Spleen (tissue), 11 donors: Measurements from ENCODE around the gene TCF7. TPM values are rescaled to one million over a fixed set of nuclear protein-coding genes. Genes with fewer than 3 reads are reported as not detected.
A peak's percentile ranks its signal among the peaks of the same experiment; 100 is the strongest.

Source experiments
- DNase-seq: peaks from one replicate; pipeline ENCODE4 v3.0.0-alpha.2; 2020
- H3K27ac ChIP-seq, 8 donors: fragments of 200-600 bp; sonication (generic) in 7 of 8; 1 replicate in 4 of 8; 2 replicates in 4 of 8; pipeline versions ENCODE4 v1.5.0 to v1.8.0; 2016 to 2021; ENCODE audit warnings: inconsistent platforms in 4 of 8, mild to moderate bottlenecking in 4 of 8, moderate library complexity in 1 of 8
- H3K27me3 ChIP-seq, 7 donors: fragments of 200-600 bp; sonication (generic) in 6 of 7; replicated peaks in 1 of 7; 1 replicate in 4 of 7; 2 replicates in 3 of 7; pipeline versions ENCODE4 v1.5.0 to v1.8.0; 2016 to 2021; ENCODE audit warnings: inconsistent platforms in 3 of 7, mild to moderate bottlenecking in 1 of 7
- H3K36me3 ChIP-seq, 6 donors: fragments of 200-600 bp; sonication (generic) in 5 of 6; 1 replicate in 4 of 6; 2 replicates in 2 of 6; pipeline versions ENCODE4 v1.5.0 to v1.8.0; 2016 to 2021; ENCODE audit warnings: inconsistent platforms in 2 of 6
- H3K4me1 ChIP-seq, 6 donors: fragments of 200-600 bp; sonication (generic) in 5 of 6; 1 replicate in 3 of 6; 2 replicates in 3 of 6; pipeline versions ENCODE4 v1.5.0 to v1.8.0; 2016 to 2021; ENCODE audit warnings: inconsistent platforms in 3 of 6
- H3K4me3 ChIP-seq, 8 donors: fragments of 200-600 bp; sonication (generic) in 7 of 8; 1 replicate in 4 of 8; 2 replicates in 4 of 8; pipeline versions ENCODE4 v1.5.0 to v1.8.0; 2016 to 2021; ENCODE audit warnings: inconsistent platforms in 4 of 8, mild to moderate bottlenecking in 4 of 8, moderate library complexity in 2 of 8
- H3K9me3 ChIP-seq, 8 donors: fragments of 200-600 bp; sonication (generic) in 7 of 8; 1 replicate in 4 of 8; 2 replicates in 4 of 8; pipeline versions ENCODE4 v1.5.0 to v1.8.0; 2016 to 2021; ENCODE audit warnings: inconsistent platforms in 4 of 8
- POLR2A ChIP-seq, 3 donors: fragments of 450-650 bp; IDR thresholded peaks; one replicate each; pipeline ENCODE4 v1.5.1; 2017; ENCODE audit warnings: antibody characterized with exemption in 3 of 3, mild to moderate bottlenecking in 1 of 3
- POLR2AphosphoS5 ChIP-seq, 3 donors: sonication (generic); formaldehyde crosslinking; IDR thresholded peaks; one replicate each; pipeline ENCODE4 v1.5.1; 2017; ENCODE audit warnings: antibody characterized with exemption in 3 of 3
- WGBS, 5 donors: extraction: QIAGEN DNeasy Blood & Tissue Kit in 3 of 5; methylation state at CpG; one replicate each; pipeline versions ENCODE4 v1.1.5 to v1.1.7; 2013 to 2018; 5-methylcytosine and 5-hydroxymethylcytosine counted together
- intact Hi-C: fragments of 100-400 bp; cut with DNase I; formaldehyde crosslinking; loops from one replicate; pipeline ENCODE4 v1.15.0; 2023; ENCODE audit warnings: low total_unique reads
- polyA plus RNA-seq, 3 donors: library from polyadenylated mRNA; stranded (reverse); fragments of 200-250 nt; gene quantifications; one replicate each; pipeline ENCODE4 v1.2.1, GENCODE V29; 2013
- total RNA-seq, 7 donors: library from RNA; depleted of rRNA in 3 of 7; stranded (reverse); fragments of >200 nt in 3 of 7; fragmentation: NEBNext Ultra II Directional in 4 of 7; extraction: Animal tissue kit (Norgen Biotek cat#: 25700) in 4 of 7; gene quantifications; one replicate each; pipeline versions ENCODE4 v1.1.0 to v1.2.1, GENCODE V29; 2016 to 2021
- TF ChIP-seq, protein P1 (sequence below), 11 experiments: fragments of 200-600 bp in 7 of 11; fragments of 450-650 bp in 4 of 11; sonication (generic) in 4 of 11; IDR thresholded peaks in 8 of 11; conservative IDR thresholded peaks in 3 of 11; 1 replicate in 7 of 11; 2 replicates in 4 of 11; pipeline versions ENCODE4 v1.4.0 to v1.8.0; 2016 to 2021; ENCODE audit warnings: antibody characterized with exemption in 11 of 11, inconsistent platforms in 4 of 11, mild to moderate bottlenecking in 1 of 11
- donor health status: healthy with polysubstance abuse.
- donor health status: DM: no; HTN: no; CAD: no; lungs with moderate emphysema.
- donor health status: DM: no; HTN: no; CAD: no.
- donor health status: Bipolar disorder and iron deficiency.
- donor health status: healthy.
- donor health status: DM: no; HTN: no; CAD: no.
- donor health status: DM: yes; HTN: yes; CAD: no.

TCF7 gene
- total and polyA plus RNA-seq, 10 donors, result 13.7 to 88.3 (median 36.8) TPM

DNA sequence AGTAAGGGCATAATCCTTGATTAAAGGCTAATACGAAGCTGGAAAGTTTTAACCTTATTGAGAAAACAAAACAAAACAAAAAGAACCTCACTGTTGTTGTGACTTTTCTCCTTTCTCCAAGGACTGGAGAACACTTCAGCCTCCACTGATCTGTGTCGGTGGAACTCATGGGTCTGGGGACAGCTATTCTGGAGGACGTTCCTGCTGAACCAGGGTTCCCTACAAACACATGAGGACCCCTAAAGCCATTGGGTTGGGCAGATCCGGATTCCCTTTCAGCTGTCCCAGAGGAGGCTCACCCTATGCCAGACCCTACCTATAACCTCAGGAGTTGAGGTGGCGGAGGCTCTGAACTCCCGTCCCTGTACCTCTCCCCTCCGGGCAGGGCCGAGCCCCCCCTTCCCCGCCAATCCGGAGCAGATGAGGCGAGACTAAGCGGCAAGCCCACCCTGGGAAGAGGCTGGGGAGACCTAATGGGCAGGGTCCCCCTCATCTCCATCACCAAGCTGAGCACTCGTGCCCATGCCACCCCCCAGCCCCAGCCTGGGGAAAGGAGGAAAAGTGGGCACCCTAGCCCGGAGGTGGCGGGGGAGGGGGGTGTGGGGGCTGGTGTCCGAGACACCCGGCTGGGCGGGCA lies 1.6 kb upstream of the TCF7 start:
- TF ChIP-seq, protein P1, sequence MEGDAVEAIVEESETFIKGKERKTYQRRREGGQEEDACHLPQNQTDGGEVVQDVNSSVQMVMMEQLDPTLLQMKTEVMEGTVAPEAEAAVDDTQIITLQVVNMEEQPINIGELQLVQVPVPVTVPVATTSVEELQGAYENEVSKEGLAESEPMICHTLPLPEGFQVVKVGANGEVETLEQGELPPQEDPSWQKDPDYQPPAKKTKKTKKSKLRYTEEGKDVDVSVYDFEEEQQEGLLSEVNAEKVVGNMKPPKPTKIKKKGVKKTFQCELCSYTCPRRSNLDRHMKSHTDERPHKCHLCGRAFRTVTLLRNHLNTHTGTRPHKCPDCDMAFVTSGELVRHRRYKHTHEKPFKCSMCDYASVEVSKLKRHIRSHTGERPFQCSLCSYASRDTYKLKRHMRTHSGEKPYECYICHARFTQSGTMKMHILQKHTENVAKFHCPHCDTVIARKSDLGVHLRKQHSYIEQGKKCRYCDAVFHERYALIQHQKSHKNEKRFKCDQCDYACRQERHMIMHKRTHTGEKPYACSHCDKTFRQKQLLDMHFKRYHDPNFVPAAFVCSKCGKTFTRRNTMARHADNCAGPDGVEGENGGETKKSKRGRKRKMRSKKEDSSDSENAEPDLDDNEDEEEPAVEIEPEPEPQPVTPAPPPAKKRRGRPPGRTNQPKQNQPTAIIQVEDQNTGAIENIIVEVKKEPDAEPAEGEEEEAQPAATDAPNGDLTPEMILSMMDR (IDR thresholded peaks at IDR 0.05 in 8 of 11, conservative IDR thresholded peaks at IDR 0.05 in 3 of 11), result no peak
- TF ChIP-seq POLR2AphosphoS5 (IDR thresholded peaks at IDR 0.05) (no peak), POLR2A (IDR thresholded peaks at IDR 0.05) (no peak)
- WGBS, 5 donors, result 51 to 64% (median 56%) methylated on average over 13 to 18 of the region's 18 CpGs
- H3K4me1 ChIP-seq, result peaks cover 10 to 69% (median 44%) of the 10 kb centered on the region in 6 donors

DNA sequence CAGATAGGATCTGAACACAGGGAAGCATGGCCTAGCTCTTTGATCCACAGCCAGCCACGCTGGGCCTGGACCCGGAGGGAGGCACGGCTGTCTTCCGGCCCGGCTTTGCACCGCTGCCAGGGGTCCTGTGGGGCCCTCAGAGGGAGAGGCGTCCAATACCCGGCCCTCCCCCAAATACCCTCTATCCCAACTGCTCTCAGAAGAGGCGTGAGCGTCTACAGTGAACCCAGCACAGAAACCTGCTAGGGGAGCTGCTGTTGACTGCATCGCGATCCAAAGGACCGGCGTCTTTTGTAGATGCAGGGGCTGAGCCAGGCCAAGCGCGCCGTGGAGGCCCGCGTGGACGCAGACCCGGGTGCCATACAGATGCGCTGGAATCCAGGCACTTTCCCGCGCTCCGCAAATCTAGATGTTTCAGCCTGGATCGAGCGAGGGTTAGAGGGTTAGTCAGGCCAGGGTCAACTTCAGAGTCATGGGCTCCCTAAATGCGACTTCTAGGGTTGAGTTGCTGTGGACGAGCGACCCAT lies 1.1 kb upstream of the TCF7 start:
- H3K4me1 ChIP-seq, result peaks cover 10 to 75% (median 46%) of the 10 kb centered on the region in 6 donors
- no peaks in the 10 kb centered on the region for H3K36me3 ChIP-seq
- intact Hi-C loops, result no loop called here
- TF ChIP-seq, protein P1 (IDR thresholded peaks at IDR 0.05 in 8 of 11, conservative IDR thresholded peaks at IDR 0.05 in 3 of 11), result no peak
- TF ChIP-seq POLR2A (IDR thresholded peaks at IDR 0.05) (no peak), POLR2AphosphoS5 (IDR thresholded peaks at IDR 0.05) (no peak)
- peak overlapping the region; percentile 29 to 91 (median 66) for H3K4me3 ChIP-seq
- peaks cover 0 to 51% (median 17%) of the 10 kb centered on the region in 7 donors for H3K27me3 ChIP-seq
- 10 to 34% (median 12%) methylated on average over 20 to 30 of the region's 30 CpGs for WGBS, 5 donors
- H3K27ac ChIP-seq, result peak overlapping the region in 5 of 8 donors; percentile 55 to 88 (median 80)
- no peaks in the 10 kb centered on the region for H3K9me3 ChIP-seq
- DNase-seq, result no peak

More for the DNA sequence above, 1.6 kb upstream of the TCF7 start:
- Histone ChIP-seq H3K27ac (peak overlapping the region in 2 of 8 donors; percentile 82 to 88), H3K36me3 (no peaks in the 10 kb centered on the region), H3K4me3 (peak overlapping the region in 5 of 8 donors; percentile 60 to 91 (median 70)), H3K27me3 (peaks cover 0 to 51% (median 17%) of the 10 kb centered on the region in 7 donors), H3K9me3 (no peaks in the 10 kb centered on the region)
- no peak for DNase-seq
- intact Hi-C loops, result no loop called here

DNA sequence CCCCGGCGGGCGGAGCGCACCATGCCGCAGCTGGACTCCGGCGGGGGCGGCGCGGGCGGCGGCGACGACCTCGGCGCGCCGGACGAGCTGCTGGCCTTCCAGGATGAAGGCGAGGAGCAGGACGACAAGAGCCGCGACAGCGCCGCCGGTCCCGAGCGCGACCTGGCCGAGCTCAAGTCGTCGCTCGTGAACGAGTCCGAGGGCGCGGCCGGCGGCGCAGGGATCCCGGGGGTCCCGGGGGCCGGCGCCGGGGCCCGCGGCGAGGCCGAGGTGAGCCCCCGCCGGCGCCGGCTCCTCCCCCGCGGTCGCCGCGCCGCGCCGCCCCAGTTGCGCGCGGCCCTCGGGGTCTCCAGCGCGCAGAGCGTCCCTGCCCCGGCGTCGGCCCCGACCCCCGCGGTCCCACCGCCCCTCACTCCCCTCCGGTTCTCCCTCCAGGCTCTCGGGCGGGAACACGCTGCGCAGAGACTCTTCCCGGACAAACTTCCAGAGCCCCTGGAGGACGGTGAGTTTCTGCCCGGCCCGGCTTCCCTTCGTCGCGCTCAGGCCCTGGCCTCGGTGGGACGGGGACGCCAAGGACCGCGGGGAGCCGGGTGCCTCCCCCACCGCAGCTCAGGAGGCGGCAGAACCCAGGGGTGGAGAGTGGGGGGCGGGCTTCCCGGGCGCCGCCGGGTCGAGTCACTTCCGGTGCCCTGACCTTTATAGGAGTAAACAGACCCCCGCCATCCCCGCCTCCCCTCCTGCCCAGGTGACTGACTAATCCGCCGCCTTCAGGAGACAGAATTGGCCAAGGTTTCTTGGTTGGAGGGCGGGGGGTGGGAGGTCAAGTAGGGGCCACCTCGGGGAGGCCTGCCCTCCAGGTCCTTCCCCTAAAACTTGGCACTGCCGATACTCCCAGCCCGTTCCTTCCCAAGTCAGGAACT lies 665 bp downstream of the TCF7 start:
- Histone ChIP-seq H3K27ac (peak overlapping the region; percentile 3 to 88 (median 72)), H3K4me1 (peaks cover 10 to 88% (median 46%) of the 10 kb centered on the region in 6 donors), H3K27me3 (peaks cover 0 to 48% (median 17%) of the 10 kb centered on the region in 7 donors), H3K9me3 (no peaks in the 10 kb centered on the region), H3K36me3 (peaks cover 0 to 6% (median 0%) of the 10 kb centered on the region in 6 donors), H3K4me3 (peak overlapping the region; percentile 38 to 91 (median 66))
- intact Hi-C loops, result no loop called here
- TF ChIP-seq POLR2AphosphoS5 (IDR thresholded peaks at IDR 0.05) (peak in 2 of 3 donors; percentile 35 to 65), POLR2A (IDR thresholded peaks at IDR 0.05) (no peak)
- peak; percentile 90 for DNase-seq
- WGBS, 5 donors, result 2 to 10% (median 3%) methylated on average over 13 to 110 of the region's 110 CpGs

DNA sequence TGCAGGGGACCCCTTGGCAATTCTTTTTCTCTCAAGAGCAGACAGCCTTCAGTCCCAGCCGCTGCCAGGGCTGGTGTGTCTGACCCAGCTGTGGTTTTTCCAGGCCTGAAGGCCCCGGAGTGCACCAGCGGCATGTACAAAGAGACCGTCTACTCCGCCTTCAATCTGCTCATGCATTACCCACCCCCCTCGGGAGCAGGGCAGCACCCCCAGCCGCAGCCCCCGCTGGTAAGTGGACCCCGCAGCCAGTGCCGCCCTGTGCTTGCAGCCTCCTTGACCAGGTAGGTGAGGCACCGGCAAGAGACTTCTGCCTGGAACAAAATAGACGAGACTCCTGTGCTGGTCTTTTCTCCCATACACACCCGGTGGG lies 1.3 kb downstream of the TCF7 start:
- H3K36me3 ChIP-seq, result peaks cover 0 to 13% (median 0%) of the 10 kb centered on the region in 6 donors
- H3K4me3 ChIP-seq, result peak overlapping the region; percentile 38 to 91 (median 66)
- peaks cover 0 to 43% (median 17%) of the 10 kb centered on the region in 7 donors for H3K27me3 ChIP-seq
- peak overlapping the region; percentile 3 to 88 (median 70) for H3K27ac ChIP-seq
- intact Hi-C loops, result no loop called here
- no peak for TF ChIP-seq POLR2AphosphoS5 (IDR thresholded peaks at IDR 0.05)
- peaks cover 10 to 88% (median 43%) of the 10 kb centered on the region in 6 donors for H3K4me1 ChIP-seq
- H3K9me3 ChIP-seq, result no peaks in the 10 kb centered on the region
- 45 to 64% (median 59%) methylated on average over 10 to 13 of the region's 13 CpGs for WGBS, 5 donors
- DNase-seq, result no peak
